ENCODE data around the gene ZNF446. TPM values are rescaled to one million over a fixed set of nuclear protein-coding genes. Genes with fewer than 3 reads are reported as not detected.

The ZNF446 gene
- total and polyA plus RNA-seq, 9 of the 15 experiments (the other 6 are each of a cell fraction or from before 2014, with no cell fraction given): 0.07 to 4.8 (median 1.2) TPM

DNA sequence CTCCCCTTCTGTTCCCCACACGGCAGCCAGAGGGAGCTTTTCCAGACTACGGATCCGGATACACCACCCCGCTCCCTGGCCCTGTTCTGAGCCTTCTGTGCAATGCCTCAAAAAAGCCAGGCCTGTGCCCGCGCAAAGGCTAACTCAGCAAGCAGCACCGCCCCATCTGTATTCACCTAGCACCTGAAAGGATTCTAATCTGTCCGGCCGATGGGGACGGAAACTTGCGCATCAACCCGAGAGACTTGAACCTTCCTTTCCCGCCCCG lies 42.9 kb downstream of the ZNF446 start (continued):
- TF ChIP-seq, protein P1, sequence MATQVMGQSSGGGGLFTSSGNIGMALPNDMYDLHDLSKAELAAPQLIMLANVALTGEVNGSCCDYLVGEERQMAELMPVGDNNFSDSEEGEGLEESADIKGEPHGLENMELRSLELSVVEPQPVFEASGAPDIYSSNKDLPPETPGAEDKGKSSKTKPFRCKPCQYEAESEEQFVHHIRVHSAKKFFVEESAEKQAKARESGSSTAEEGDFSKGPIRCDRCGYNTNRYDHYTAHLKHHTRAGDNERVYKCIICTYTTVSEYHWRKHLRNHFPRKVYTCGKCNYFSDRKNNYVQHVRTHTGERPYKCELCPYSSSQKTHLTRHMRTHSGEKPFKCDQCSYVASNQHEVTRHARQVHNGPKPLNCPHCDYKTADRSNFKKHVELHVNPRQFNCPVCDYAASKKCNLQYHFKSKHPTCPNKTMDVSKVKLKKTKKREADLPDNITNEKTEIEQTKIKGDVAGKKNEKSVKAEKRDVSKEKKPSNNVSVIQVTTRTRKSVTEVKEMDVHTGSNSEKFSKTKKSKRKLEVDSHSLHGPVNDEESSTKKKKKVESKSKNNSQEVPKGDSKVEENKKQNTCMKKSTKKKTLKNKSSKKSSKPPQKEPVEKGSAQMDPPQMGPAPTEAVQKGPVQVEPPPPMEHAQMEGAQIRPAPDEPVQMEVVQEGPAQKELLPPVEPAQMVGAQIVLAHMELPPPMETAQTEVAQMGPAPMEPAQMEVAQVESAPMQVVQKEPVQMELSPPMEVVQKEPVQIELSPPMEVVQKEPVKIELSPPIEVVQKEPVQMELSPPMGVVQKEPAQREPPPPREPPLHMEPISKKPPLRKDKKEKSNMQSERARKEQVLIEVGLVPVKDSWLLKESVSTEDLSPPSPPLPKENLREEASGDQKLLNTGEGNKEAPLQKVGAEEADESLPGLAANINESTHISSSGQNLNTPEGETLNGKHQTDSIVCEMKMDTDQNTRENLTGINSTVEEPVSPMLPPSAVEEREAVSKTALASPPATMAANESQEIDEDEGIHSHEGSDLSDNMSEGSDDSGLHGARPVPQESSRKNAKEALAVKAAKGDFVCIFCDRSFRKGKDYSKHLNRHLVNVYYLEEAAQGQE (IDR thresholded peaks at IDR 0.05; ENCODE audit: borderline replicate concordance): peak; percentile 4; the same call in 1 of the 2 replicates
- TF ChIP-seq, protein P1 (CRISPR knock-in tag; IDR thresholded peaks at IDR 0.05; ENCODE audit: low read depth): no peak
- TF ChIP-seq L3MBTL2 (IDR thresholded peaks at IDR 0.05) (peak; percentile 57; the same call in 1 of the 2 replicates), TEAD1 (CRISPR knock-in tag; IDR thresholded peaks at IDR 0.05) (no peak), ZNF75A (CRISPR knock-in tag; IDR thresholded peaks at IDR 0.05) (no peak), CTCFL (IDR thresholded peaks at IDR 0.05; ENCODE audit: borderline replicate concordance, insufficient read depth, low read depth, low read length, poor library complexity, severe bottlenecking) (peak; percentile 67), TRIM28 (IDR thresholded peaks at IDR 0.05) (no peak), E2F6 (IDR thresholded peaks at IDR 0.05; ENCODE audit: borderline replicate concordance in 1 of 2, extremely low read depth in 1 of 2, insufficient read depth in 1 of 2, insufficient read length in 1 of 2, low read depth in 1 of 2, low read length in 1 of 2, poor library complexity in 1 of 2, severe bottlenecking in 1 of 2) (peak; percentile 23 to 32), STAT6 (CRISPR knock-in tag; IDR thresholded peaks at IDR 0.05) (no peak), RFX7 (CRISPR knock-in tag; IDR thresholded peaks at IDR 0.05) (no peak), PURB (CRISPR knock-in tag; IDR thresholded peaks at IDR 0.05; ENCODE audit: low read depth) (no peak), LEF1 (IDR thresholded peaks at IDR 0.05) (0 out of 2 replicates have a peak, but pooled peaks have one; percentile 16)
